ENCODE measurements around the gene NAGK. TPM values are rescaled to one million over a fixed set of nuclear protein-coding genes. Genes with fewer than 3 reads are reported as not detected.
"Not testable (repeated sequence)": the region's sequence is repeated elsewhere in the genome, so short reads cannot be mapped to it uniquely, and the experiment has no call there.

The NAGK gene
- total RNA-seq, 4 donors from 2014 or later = 46.7 to 93.8 (median 66.1) TPM

GRCh38 chr2:71043531-71044407 is 24.7 kb upstream of the NAGK start:
- Histone ChIP-seq H3K9me3 (no peaks in the 10 kb centered on the region), H3K4me3 (no peak overlapping the region), H3K36me3 (no peaks in the 10 kb centered on the region), H3K4me1 (no peaks in the 10 kb centered on the region), H3K27me3 (peaks cover 26% of the 10 kb centered on the region), H3K27ac (no peak overlapping the region)
- no peak for ATAC-seq
- no peak for TF ChIP-seq POLR2A (IDR thresholded peaks at IDR 0.05)
- no peak for TF ChIP-seq CTCF (IDR thresholded peaks at IDR 0.05)
- no peak for TF ChIP-seq POLR2AphosphoS5 (IDR thresholded peaks at IDR 0.05)
- TF ChIP-seq EP300 (IDR thresholded peaks at IDR 0.05) = no peak
- 78 to 87% methylated on average over 8 to 13 of the region's 36 CpGs for WGBS, 2 donors (ENCODE audit: low coverage in 1 of 2)

- Histone ChIP-seq H3K27ac (no peak overlapping the region), H3K4me1 (no peaks in the 10 kb centered on the region), H3K4me3 (no peak overlapping the region), H3K9me3 (no peaks in the 10 kb centered on the region), H3K27me3 (peaks cover 26% of the 10 kb centered on the region), H3K36me3 (no peaks in the 10 kb centered on the region)
- no peak for ATAC-seq
- TF ChIP-seq EP300 (IDR thresholded peaks at IDR 0.05) = no peak
- no peak for TF ChIP-seq CTCF (IDR thresholded peaks at IDR 0.05)
- TF ChIP-seq POLR2A (IDR thresholded peaks at IDR 0.05) = no peak
- no peak for TF ChIP-seq POLR2AphosphoS5 (IDR thresholded peaks at IDR 0.05)
- WGBS, 2 donors (ENCODE audit: low coverage in 1 of 2) = 89 to 100% methylated on average over 2 to 7 of the region's 7 CpGs
These were observed 23.3 kb upstream of the NAGK start for GRCh38 chr2:71045151-71045550.

GRCh38 chr2:71045865-71046548 is 22.4 kb upstream of the NAGK start:
- no peaks in the 10 kb centered on the region for H3K36me3 ChIP-seq
- no peak overlapping the region for H3K4me3 ChIP-seq
- ATAC-seq = no peak
- TF ChIP-seq POLR2A (IDR thresholded peaks at IDR 0.05) (no peak), EP300 (IDR thresholded peaks at IDR 0.05) (no peak), CTCF (IDR thresholded peaks at IDR 0.05) (no peak), POLR2AphosphoS5 (IDR thresholded peaks at IDR 0.05) (no peak)
- no peaks in the 10 kb centered on the region for H3K4me1 ChIP-seq
- 74 to 93% methylated on average over 3 to 22 of the region's 23 CpGs for WGBS, 2 donors (ENCODE audit: low coverage in 1 of 2)
- no peaks in the 10 kb centered on the region for H3K9me3 ChIP-seq
- H3K27me3 ChIP-seq = peaks cover 26% of the 10 kb centered on the region
- H3K27ac ChIP-seq = no peak overlapping the region

- Histone ChIP-seq H3K27ac (no peak overlapping the region), H3K9me3 (no peaks in the 10 kb centered on the region), H3K36me3 (no peaks in the 10 kb centered on the region), H3K27me3 (peaks cover 22% of the 10 kb centered on the region), H3K4me1 (no peaks in the 10 kb centered on the region), H3K4me3 (no peak overlapping the region)
- ATAC-seq = no peak
- TF ChIP-seq POLR2A (IDR thresholded peaks at IDR 0.05) (no peak), EP300 (IDR thresholded peaks at IDR 0.05) (no peak), CTCF (IDR thresholded peaks at IDR 0.05) (no peak), POLR2AphosphoS5 (IDR thresholded peaks at IDR 0.05) (no peak)
- WGBS, 2 donors (ENCODE audit: low coverage in 1 of 2) = 87 to 89% methylated on average over 3 to 5 of the region's 7 CpGs
These were observed 20.4 kb upstream of the NAGK start for GRCh38 chr2:71048096-71048495.

- not testable (repeated sequence) for H3K9me3 ChIP-seq, ATAC-seq, H3K4me1 ChIP-seq, H3K4me3 ChIP-seq, H3K27ac ChIP-seq, H3K36me3 ChIP-seq, H3K27me3 ChIP-seq
- WGBS, 2 donors (ENCODE audit: low coverage in 1 of 2) = 77 to 83% methylated on average over 7 to 10 of the region's 10 CpGs
These were observed 18.6 kb upstream of the NAGK start for GRCh38 chr2:71049704-71050360.

- not testable (repeated sequence) for ATAC-seq, H3K36me3 ChIP-seq, H3K4me3 ChIP-seq, H3K9me3 ChIP-seq, H3K4me1 ChIP-seq, H3K27ac ChIP-seq
- peaks cover 15% of the 10 kb centered on the region for H3K27me3 ChIP-seq
- WGBS, 2 donors (ENCODE audit: low coverage in 1 of 2) = 76 to 86% methylated on average over 6 to 10 of the region's 10 CpGs
These were observed 13.2 kb upstream of the NAGK start for GRCh38 chr2:71055206-71055740.
